Uterus (tissue), 4 donors: ENCODE measurements around the gene NHERF1. TPM values are rescaled to one million over a fixed set of nuclear protein-coding genes. Genes with fewer than 3 reads are reported as not detected.

Experiments used
- DNase-seq, 2 donors: peaks; one replicate each; pipeline ENCODE4 v3.0.0-alpha.2; 2019 to 2020
- H3K27ac ChIP-seq, 2 donors: fragments of 200-600 bp; sonication (generic); 1 replicate in 1 of 2; 2 replicates in 1 of 2; pipeline ENCODE4 v1.5.1; 2016 to 2018
- H3K27me3 ChIP-seq, 2 donors: fragments of 200-600 bp; sonication (generic); one replicate each; pipeline ENCODE4 v1.5.1; 2018 to 2019; ENCODE audit warnings: control low read depth in 1 of 2
- H3K36me3 ChIP-seq, 2 donors: fragments of 200-600 bp; sonication (generic); one replicate each; pipeline ENCODE4 v1.5.1; 2019; ENCODE audit warnings: control low read depth in 1 of 2
- H3K4me1 ChIP-seq, 2 donors: fragments of 200-600 bp; sonication (generic); one replicate each; pipeline ENCODE4 v1.5.1; 2018 to 2019; ENCODE audit warnings: control low read depth in 1 of 2
- H3K4me3 ChIP-seq, 2 donors: fragments of 200-600 bp; sonication (generic); 1 replicate in 1 of 2; 2 replicates in 1 of 2; pipeline ENCODE4 v1.5.1; 2018 to 2019; ENCODE audit warnings: mild to moderate bottlenecking in 1 of 2
- H3K9me3 ChIP-seq, 2 donors: fragments of 200-600 bp; sonication (generic); one replicate each; pipeline ENCODE4 v1.5.1; 2019; ENCODE audit warnings: control low read depth in 1 of 2
- POLR2A ChIP-seq, 2 donors: fragments of 450-650 bp; IDR thresholded peaks; one replicate each; pipeline ENCODE4 v1.6.1; 2016; ENCODE audit warnings: antibody characterized with exemption in 2 of 2, mild to moderate bottlenecking in 1 of 2, moderate library complexity in 1 of 2
- intact Hi-C: fragments of 100-400 bp; cut with DNase I; formaldehyde crosslinking; loops from one replicate; pipeline ENCODE4 v1.15.1; 2023; ENCODE audit warnings: low total_unique reads
- total RNA-seq, 4 donors: library from RNA; depleted of rRNA in 3 of 4; stranded (reverse); fragments of >200 nt in 3 of 4; gene quantifications; one replicate each; pipeline versions ENCODE4 v1.1.0 to v1.2.4, GENCODE V29; 2014 to 2023
- TF ChIP-seq, protein P1 (sequence below), 4 experiments: fragments of 200-600 bp in 2 of 4; fragments of 450-650 bp in 2 of 4; sonication (generic) in 2 of 4; IDR thresholded peaks; one replicate each; pipeline ENCODE4 v1.5.1; 2016 to 2019; ENCODE audit warnings: antibody characterized with exemption in 4 of 4, mild to moderate bottlenecking in 2 of 4, moderate library complexity in 1 of 4
- donor health status: DM: yes; HTN: yes; CAD: no.

NHERF1 gene
- total RNA-seq, 4 donors from 2014 or later: 3.3 to 16.9 (median 12.0) TPM

DNA sequence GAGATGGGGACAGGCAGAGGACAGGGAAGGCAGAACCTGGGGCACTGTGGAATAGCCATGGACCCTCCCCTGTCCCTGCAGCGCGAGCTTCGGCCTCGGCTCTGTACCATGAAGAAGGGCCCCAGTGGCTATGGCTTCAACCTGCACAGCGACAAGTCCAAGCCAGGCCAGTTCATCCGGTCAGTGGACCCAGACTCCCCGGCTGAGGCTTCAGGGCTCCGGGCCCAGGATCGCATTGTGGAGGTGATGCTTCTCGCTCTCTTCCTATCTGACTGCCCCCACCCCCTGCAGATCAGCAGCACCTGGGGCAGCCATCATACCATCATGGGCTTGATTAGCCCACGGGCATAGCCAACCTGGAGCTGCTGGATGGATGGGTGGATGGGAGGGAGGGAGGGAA is 13.5 kb downstream of the NHERF1 start:
- Histone ChIP-seq H3K27me3 (no peaks in the 10 kb centered on the region), H3K9me3 (no peaks in the 10 kb centered on the region), H3K4me1 (no peaks in the 10 kb centered on the region), H3K36me3 (no peaks in the 10 kb centered on the region), H3K4me3 (no peak overlapping the region), H3K27ac (no peak overlapping the region)
- intact Hi-C loops: no loop called here
- no peak for DNase-seq
- TF ChIP-seq POLR2A (IDR thresholded peaks at IDR 0.05): no peak
- TF ChIP-seq, protein P1, sequence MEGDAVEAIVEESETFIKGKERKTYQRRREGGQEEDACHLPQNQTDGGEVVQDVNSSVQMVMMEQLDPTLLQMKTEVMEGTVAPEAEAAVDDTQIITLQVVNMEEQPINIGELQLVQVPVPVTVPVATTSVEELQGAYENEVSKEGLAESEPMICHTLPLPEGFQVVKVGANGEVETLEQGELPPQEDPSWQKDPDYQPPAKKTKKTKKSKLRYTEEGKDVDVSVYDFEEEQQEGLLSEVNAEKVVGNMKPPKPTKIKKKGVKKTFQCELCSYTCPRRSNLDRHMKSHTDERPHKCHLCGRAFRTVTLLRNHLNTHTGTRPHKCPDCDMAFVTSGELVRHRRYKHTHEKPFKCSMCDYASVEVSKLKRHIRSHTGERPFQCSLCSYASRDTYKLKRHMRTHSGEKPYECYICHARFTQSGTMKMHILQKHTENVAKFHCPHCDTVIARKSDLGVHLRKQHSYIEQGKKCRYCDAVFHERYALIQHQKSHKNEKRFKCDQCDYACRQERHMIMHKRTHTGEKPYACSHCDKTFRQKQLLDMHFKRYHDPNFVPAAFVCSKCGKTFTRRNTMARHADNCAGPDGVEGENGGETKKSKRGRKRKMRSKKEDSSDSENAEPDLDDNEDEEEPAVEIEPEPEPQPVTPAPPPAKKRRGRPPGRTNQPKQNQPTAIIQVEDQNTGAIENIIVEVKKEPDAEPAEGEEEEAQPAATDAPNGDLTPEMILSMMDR (IDR thresholded peaks at IDR 0.05): no peak

- H3K27me3 ChIP-seq: no peaks in the 10 kb centered on the region
- DNase-seq: no peak
- intact Hi-C loops: no loop called here
- TF ChIP-seq POLR2A (IDR thresholded peaks at IDR 0.05): no peak
- H3K4me3 ChIP-seq: no peak overlapping the region
- H3K36me3 ChIP-seq: no peaks in the 10 kb centered on the region
- no peaks in the 10 kb centered on the region for H3K9me3 ChIP-seq
- no peak overlapping the region for H3K27ac ChIP-seq
- no peaks in the 10 kb centered on the region for H3K4me1 ChIP-seq
Measured at GRCh38 chr17:74763565-74764387, 15.3 kb downstream of the NHERF1 start.

- TF ChIP-seq, protein P1 (IDR thresholded peaks at IDR 0.05): no peak
- no peak for TF ChIP-seq POLR2A (IDR thresholded peaks at IDR 0.05)
- DNase-seq: no peak
- H3K27me3 ChIP-seq: no peaks in the 10 kb centered on the region
- H3K4me3 ChIP-seq: no peak overlapping the region
- H3K4me1 ChIP-seq: no peaks in the 10 kb centered on the region
- intact Hi-C loops: no loop called here
- no peaks in the 10 kb centered on the region for H3K36me3 ChIP-seq
- H3K27ac ChIP-seq: no peak overlapping the region
- H3K9me3 ChIP-seq: no peaks in the 10 kb centered on the region
Measured at GRCh38 chr17:74764751-74765286, 16.4 kb downstream of the NHERF1 start.

DNA sequence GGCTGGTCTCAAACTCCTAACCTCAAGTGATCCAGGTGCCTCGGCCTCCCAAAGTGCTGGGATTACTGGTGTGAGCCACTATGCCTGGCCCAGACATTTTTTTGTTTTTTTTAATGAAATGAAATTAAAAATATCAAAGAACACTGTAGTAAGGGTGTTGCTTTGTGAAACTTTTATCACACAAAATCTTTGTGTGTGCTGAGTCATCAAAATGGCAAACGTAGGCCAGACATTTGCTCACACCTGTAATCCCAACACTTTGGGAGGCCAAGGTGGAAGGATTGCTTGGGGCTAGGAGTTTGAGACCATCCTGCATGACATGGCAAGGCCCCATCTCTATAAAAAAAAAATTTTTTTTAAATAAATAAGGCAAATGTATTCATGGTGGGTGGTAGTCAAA is 18.0 kb downstream of the NHERF1 start:
- H3K27ac ChIP-seq: no peak overlapping the region
- no peaks in the 10 kb centered on the region for H3K9me3 ChIP-seq
- H3K36me3 ChIP-seq: no peaks in the 10 kb centered on the region
- intact Hi-C loops: no loop called here
- no peak for TF ChIP-seq POLR2A (IDR thresholded peaks at IDR 0.05)
- TF ChIP-seq, protein P1 (IDR thresholded peaks at IDR 0.05): no peak
- H3K4me1 ChIP-seq: no peaks in the 10 kb centered on the region
- no peak overlapping the region for H3K4me3 ChIP-seq
- H3K27me3 ChIP-seq: no peaks in the 10 kb centered on the region
- no peak for DNase-seq

- Histone ChIP-seq H3K27me3 (no peaks in the 10 kb centered on the region), H3K36me3 (no peaks in the 10 kb centered on the region), H3K27ac (no peak overlapping the region), H3K9me3 (no peaks in the 10 kb centered on the region), H3K4me3 (no peak overlapping the region), H3K4me1 (no peaks in the 10 kb centered on the region)
- TF ChIP-seq, protein P1 (IDR thresholded peaks at IDR 0.05): no peak
- TF ChIP-seq POLR2A (IDR thresholded peaks at IDR 0.05): no peak
- DNase-seq: no peak
- intact Hi-C loops: no loop called here
Measured at GRCh38 chr17:74767111-74767516, 18.7 kb downstream of the NHERF1 start.
